GM21381 (cell line): Measurements from ENCODE around the gene TMCC3.
"Not testable (repeated sequence)": the region's sequence is repeated elsewhere in the genome, so short reads cannot be mapped to it uniquely, and the experiment has no call there.

Experiments used
- ATAC-seq: cut with Tn5 transposase; IDR thresholded peaks from one replicate; pipeline ENCODE4 v1.9.1; 2021; ENCODE audit warnings: mild to moderate bottlenecking, moderate library complexity; ENCODE audit not compliant: unreplicated experiment

TMCC3 gene

GRCh38 chr12:94603434-94604365, 46.7 kb downstream of the TMCC3 start:
- no peak for ATAC-seq

GRCh38 chr12:94602024-94602423, 48.3 kb downstream of the TMCC3 start:
- no peak for ATAC-seq

GRCh38 chr12:94601307-94601706, 49.0 kb downstream of the TMCC3 start:
- not testable (repeated sequence) for ATAC-seq

- ATAC-seq, result no peak
Observed at GRCh38 chr12:94599189-94599588, 51.2 kb downstream of the TMCC3 start.

- ATAC-seq, result no peak
Observed at GRCh38 chr12:94597268-94597667, 53.1 kb downstream of the TMCC3 start.

- no peak for ATAC-seq
Observed at GRCh38 chr12:94596596-94596995, 53.8 kb downstream of the TMCC3 start.

- no peak for ATAC-seq
Observed at GRCh38 chr12:94595152-94595551, 55.2 kb downstream of the TMCC3 start.

GRCh38 chr12:94594443-94594825, 55.9 kb downstream of the TMCC3 start:
- no peak for ATAC-seq

GRCh38 chr12:94593822-94594442, 56.4 kb downstream of the TMCC3 start:
- ATAC-seq, result no peak

- ATAC-seq, result not testable (repeated sequence)
Observed at GRCh38 chr12:94592723-94593122, 57.6 kb downstream of the TMCC3 start.

- no peak for ATAC-seq
Observed at GRCh38 chr12:94592080-94592479, 58.3 kb downstream of the TMCC3 start.

GRCh38 chr12:94590428-94590827, 59.9 kb downstream of the TMCC3 start:
- ATAC-seq, result no peak

GRCh38 chr12:94589591-94590001, 60.8 kb downstream of the TMCC3 start:
- ATAC-seq, result no peak

- ATAC-seq, result no peak
Observed at GRCh38 chr12:94588346-94588745, 62.0 kb downstream of the TMCC3 start.

- no peak for ATAC-seq
Observed at GRCh38 chr12:94587266-94588241, 62.8 kb downstream of the TMCC3 start.

GRCh38 chr12:94586589-94587259, 63.6 kb downstream of the TMCC3 start:
- ATAC-seq, result no peak

GRCh38 chr12:94585626-94586025, 64.7 kb downstream of the TMCC3 start:
- ATAC-seq, result no peak

GRCh38 chr12:94584377-94584776, 66.0 kb downstream of the TMCC3 start:
- no peak for ATAC-seq

- ATAC-seq, result no peak
Observed at GRCh38 chr12:94582591-94582990, 67.8 kb downstream of the TMCC3 start.

- no peak for ATAC-seq
Observed at GRCh38 chr12:94575645-94576403, 74.5 kb downstream of the TMCC3 start.
